RKO (cell line): ENCODE data around the gene CD248.
A peak's percentile ranks its signal among the peaks of the same experiment; 100 is the strongest.
"Not testable (repeated sequence)": the region's sequence is repeated elsewhere in the genome, so short reads cannot be mapped to it uniquely, and the experiment has no call there.

Source experiments
- DNase-seq: peaks from one replicate; pipeline ENCODE4 v3.0.0-alpha.2; 2016; ENCODE audit warnings: low spot score

CD248 gene

GRCh38 chr11:66316849-66317251 is at the start of gene CD248:
Gene CD248, minus strand, starts transcription at chr11:66317044. Its CDS starts 17 bp downstream, at chr11:66317027.
- no peak for DNase-seq

GRCh38 chr11:66365711-66366619 is 49.1 kb upstream of the CD248 start:
- no peak for DNase-seq

- DNase-seq = no peak
Observed at GRCh38 chr11:66365166-66365565, 48.3 kb upstream of the CD248 start.

- DNase-seq = no peak
Observed at GRCh38 chr11:66363805-66364535, 47.1 kb upstream of the CD248 start.

- DNase-seq = no peak
Observed at GRCh38 chr11:66363187-66363601, 46.4 kb upstream of the CD248 start.

- no peak for DNase-seq
Observed at GRCh38 chr11:66362481-66363147, 45.8 kb upstream of the CD248 start.

GRCh38 chr11:66361502-66361941 is 44.7 kb upstream of the CD248 start:
- no peak for DNase-seq

GRCh38 chr11:66360406-66361073 is 43.7 kb upstream of the CD248 start:
- no peak for DNase-seq

GRCh38 chr11:66359662-66360087 is 42.8 kb upstream of the CD248 start:
- no peak for DNase-seq

GRCh38 chr11:66350560-66351235 is 33.9 kb upstream of the CD248 start:
- DNase-seq = not testable (repeated sequence)

GRCh38 chr11:66349084-66349386 is 32.2 kb upstream of the CD248 start:
- no peak for DNase-seq

- DNase-seq = peak; percentile 84
Observed at GRCh38 chr11:66347425-66348276, 30.8 kb upstream of the CD248 start, which contains the start of gene B4GAT1. Gene B4GAT1, minus strand, starts transcription at chr11:66347629. Its CDS starts 84 bp downstream, at chr11:66347545.

GRCh38 chr11:66346476-66347424 is 29.9 kb upstream of the CD248 start:
- no peak for DNase-seq

GRCh38 chr11:66345316-66345649 is 28.4 kb upstream of the CD248 start:
- no peak for DNase-seq

- peak; percentile 97 for DNase-seq
Observed at GRCh38 chr11:66344550-66345315, 27.9 kb upstream of the CD248 start, which contains the start of gene BRMS1. Gene BRMS1, minus strand, starts transcription at chr11:66345104. Its CDS starts 2,870 bp downstream, at chr11:66342234.

- no peak for DNase-seq
Observed at GRCh38 chr11:66343176-66343575, 26.3 kb upstream of the CD248 start.

- DNase-seq = no peak
Observed at GRCh38 chr11:66341502-66342126, 24.8 kb upstream of the CD248 start.
